RWPE2 (cell line): ENCODE results near the gene ZNRF3.
A peak's percentile ranks its signal among the peaks of the same experiment; 100 is the strongest.
"Not testable (repeated sequence)": the region's sequence is repeated elsewhere in the genome, so short reads cannot be mapped to it uniquely, and the experiment has no call there.

Experiments used
- ATAC-seq: fragments of 200-7000 bp; cut with Tn5 transposase; 3 replicates; pipeline ENCODE4 v1.9.1; 2021; ENCODE audit warnings: low read depth
- DNase-seq: peaks from one replicate; pipeline ENCODE4 v3.0.0-alpha.2; 2020; ENCODE audit warnings: low spot score
- H3K27ac ChIP-seq: fragments of 450-650 bp; 2 replicates; pipeline ENCODE4 v1.5.1; 2017; ENCODE audit warnings: mild to moderate bottlenecking; ENCODE audit not compliant: poor library complexity, severe bottlenecking
- H3K27me3 ChIP-seq: fragments of 250-450 bp; sonication (Bioruptor Pico); 2 replicates; pipeline ENCODE4 v1.5.1; 2021; ENCODE audit warnings: mild to moderate bottlenecking, moderate library complexity; ENCODE audit not compliant: insufficient read depth, poor library complexity, severe bottlenecking
- H3K36me3 ChIP-seq: fragments of 250-450 bp; sonication (Bioruptor Pico); 2 replicates; pipeline ENCODE4 v1.5.1; 2020; ENCODE audit warnings: low read depth, mild to moderate bottlenecking, moderate library complexity
- H3K4me1 ChIP-seq: fragments of 250-450 bp; sonication (Bioruptor Pico); 2 replicates; pipeline ENCODE4 v1.5.1; 2021; ENCODE audit warnings: mild to moderate bottlenecking, moderate library complexity; ENCODE audit not compliant: insufficient read depth, poor library complexity, severe bottlenecking
- H3K4me3 ChIP-seq: fragments of 250-450 bp; sonication (Bioruptor Pico); 2 replicates; pipeline ENCODE4 v1.5.1; 2021; ENCODE audit warnings: mild to moderate bottlenecking, moderate library complexity; ENCODE audit not compliant: severe bottlenecking
- H3K9me3 ChIP-seq: fragments of 250-450 bp; sonication (Bioruptor Pico); 2 replicates; pipeline ENCODE4 v1.5.1; 2021; ENCODE audit warnings: mild to moderate bottlenecking, moderate library complexity; ENCODE audit not compliant: severe bottlenecking
- TF ChIP-seq, protein P1 (sequence below): fragments of 450-650 bp; IDR thresholded peaks from one replicate; pipeline ENCODE4 v1.5.1; 2017; ENCODE audit warnings: mild to moderate bottlenecking, moderate library complexity; ENCODE audit not compliant: poor library complexity, severe bottlenecking

ZNRF3 gene

DNA sequence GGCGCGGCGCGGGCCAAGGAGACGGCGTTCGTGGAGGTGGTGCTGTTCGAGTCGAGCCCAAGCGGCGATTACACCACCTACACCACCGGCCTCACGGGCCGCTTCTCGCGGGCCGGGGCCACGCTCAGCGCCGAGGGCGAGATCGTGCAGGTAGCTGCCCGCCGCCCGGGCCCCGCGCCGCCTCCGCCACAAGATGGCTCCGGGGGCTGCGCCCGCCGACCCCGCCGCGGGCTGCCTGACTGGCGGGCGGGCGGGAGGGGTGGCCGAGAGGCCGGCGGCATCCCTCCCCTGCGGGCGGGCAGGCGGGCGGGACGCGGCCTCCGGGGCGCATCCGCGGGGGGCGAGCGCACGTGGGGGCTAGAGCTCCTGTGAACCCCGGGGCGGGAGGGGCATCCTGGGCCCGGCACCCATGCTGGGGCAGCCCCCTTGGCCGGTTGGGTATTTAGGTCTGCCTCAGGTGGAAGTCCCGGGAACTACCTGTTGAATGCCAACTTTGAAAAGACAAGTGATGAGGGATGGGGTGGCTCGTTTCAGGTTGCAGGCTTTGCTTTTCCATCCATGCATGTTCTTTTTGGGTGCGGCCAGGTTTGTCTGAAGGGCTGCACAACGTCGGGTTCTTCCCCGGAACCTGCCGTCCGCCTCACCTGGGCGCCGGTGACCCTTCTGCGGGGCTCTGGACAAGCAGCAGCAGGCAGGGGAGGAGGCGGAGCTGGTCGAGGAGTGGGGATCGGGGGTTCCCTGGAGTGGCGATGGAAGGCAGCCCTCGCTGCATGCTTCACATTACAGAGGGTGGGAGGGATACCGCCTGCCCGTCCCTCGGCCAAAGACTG is 760 bp downstream of the ZNRF3 start:
- Histone ChIP-seq H3K4me1 (peaks cover 4% of the 10 kb centered on the region), H3K27ac (peak overlapping the region; percentile 42), H3K36me3 (no peaks in the 10 kb centered on the region), H3K27me3 (no peaks in the 10 kb centered on the region), H3K9me3 (no peaks in the 10 kb centered on the region), H3K4me3 (peak overlapping the region; percentile 76)
- DNase-seq (no peak), ATAC-seq (peak; percentile 42)
- TF ChIP-seq, protein P1, sequence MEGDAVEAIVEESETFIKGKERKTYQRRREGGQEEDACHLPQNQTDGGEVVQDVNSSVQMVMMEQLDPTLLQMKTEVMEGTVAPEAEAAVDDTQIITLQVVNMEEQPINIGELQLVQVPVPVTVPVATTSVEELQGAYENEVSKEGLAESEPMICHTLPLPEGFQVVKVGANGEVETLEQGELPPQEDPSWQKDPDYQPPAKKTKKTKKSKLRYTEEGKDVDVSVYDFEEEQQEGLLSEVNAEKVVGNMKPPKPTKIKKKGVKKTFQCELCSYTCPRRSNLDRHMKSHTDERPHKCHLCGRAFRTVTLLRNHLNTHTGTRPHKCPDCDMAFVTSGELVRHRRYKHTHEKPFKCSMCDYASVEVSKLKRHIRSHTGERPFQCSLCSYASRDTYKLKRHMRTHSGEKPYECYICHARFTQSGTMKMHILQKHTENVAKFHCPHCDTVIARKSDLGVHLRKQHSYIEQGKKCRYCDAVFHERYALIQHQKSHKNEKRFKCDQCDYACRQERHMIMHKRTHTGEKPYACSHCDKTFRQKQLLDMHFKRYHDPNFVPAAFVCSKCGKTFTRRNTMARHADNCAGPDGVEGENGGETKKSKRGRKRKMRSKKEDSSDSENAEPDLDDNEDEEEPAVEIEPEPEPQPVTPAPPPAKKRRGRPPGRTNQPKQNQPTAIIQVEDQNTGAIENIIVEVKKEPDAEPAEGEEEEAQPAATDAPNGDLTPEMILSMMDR, result peak; percentile 31

DNA sequence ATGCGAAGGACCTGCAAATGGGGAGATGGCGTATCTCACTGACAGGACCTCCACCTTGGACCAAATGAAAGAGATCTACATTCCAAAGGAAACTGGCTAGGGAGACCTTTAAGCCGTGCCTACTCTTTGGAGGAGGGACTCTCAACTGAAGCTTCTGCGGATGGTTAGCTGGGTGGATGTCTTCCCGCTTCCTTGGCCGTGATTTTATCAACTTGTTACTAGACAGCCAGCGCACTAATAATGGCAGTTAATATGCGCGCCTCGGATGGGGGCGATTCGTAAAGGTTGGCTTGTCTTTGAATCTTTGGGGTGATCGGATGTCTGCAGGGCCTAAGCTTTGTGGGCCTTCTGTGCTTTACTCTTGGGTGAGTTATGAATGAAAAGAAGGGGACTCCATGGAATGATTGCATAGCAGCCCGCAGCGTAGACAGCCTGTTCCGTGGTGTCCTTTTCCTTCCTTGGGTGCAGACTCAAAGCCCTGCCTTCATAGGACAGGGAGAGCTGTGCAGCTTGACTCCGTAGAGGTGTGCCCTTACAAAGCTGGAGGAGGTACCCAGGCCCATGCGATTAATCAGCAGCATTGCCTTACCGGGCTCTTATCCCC is 1.5 kb downstream of the ZNRF3 start:
- ATAC-seq, result peak; percentile 44
- H3K9me3 ChIP-seq, result no peaks in the 10 kb centered on the region
- peak overlapping the region; percentile 42 for H3K27ac ChIP-seq
- no peaks in the 10 kb centered on the region for H3K27me3 ChIP-seq
- peaks cover 4% of the 10 kb centered on the region for H3K4me1 ChIP-seq
- no peaks in the 10 kb centered on the region for H3K36me3 ChIP-seq
- H3K4me3 ChIP-seq, result peak overlapping the region; percentile 76
- TF ChIP-seq, protein P1, result no peak
- DNase-seq, result no peak

DNA sequence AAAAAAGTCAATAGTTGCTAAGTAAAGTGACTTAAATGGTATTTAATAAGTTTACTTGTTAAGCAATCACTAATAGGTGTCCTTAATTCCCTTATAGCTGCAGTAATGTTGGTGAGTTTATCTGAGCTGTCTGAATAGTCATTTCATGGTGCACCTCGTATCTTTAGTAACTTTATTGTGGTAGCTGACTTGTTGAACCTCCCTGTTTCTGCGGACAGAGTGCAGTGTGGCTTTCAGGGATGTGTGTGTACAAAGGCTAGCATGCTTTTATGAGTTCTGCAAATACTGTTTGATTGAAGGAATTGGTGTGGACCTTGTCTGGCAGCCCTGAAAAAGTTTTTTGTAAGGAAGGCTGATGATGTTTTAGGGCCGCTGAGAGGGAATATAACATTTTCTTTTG is 2.6 kb downstream of the ZNRF3 start:
- no peaks in the 10 kb centered on the region for H3K9me3 ChIP-seq
- no peaks in the 10 kb centered on the region for H3K27me3 ChIP-seq
- no peak overlapping the region for H3K27ac ChIP-seq
- TF ChIP-seq, protein P1, result no peak
- DNase-seq (no peak), ATAC-seq (no peak)
- H3K4me3 ChIP-seq, result no peak overlapping the region
- H3K36me3 ChIP-seq, result no peaks in the 10 kb centered on the region
- H3K4me1 ChIP-seq, result peaks cover 4% of the 10 kb centered on the region

DNA sequence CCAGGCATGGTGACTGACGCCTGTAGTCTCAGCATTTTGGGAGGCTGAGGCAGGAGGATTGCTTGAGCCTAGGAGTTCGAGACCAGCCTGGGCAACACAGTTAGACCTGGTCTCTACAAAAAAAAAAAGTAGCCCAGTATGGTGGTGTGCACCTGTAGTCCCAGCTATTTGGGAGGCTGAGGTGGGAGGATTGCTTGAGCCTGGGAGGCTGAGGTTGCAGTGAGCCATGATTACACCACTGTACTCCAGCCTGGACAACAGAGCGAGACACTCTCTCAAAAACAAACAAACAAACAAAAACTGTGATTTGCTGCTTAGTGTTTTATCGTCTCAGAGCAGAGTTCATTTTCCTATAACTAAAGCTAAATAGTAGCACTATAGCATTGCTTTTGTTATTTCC is 3.3 kb downstream of the ZNRF3 start:
- not testable (repeated sequence) for DNase-seq, H3K27ac ChIP-seq, ATAC-seq, H3K4me1 ChIP-seq, H3K4me3 ChIP-seq, H3K27me3 ChIP-seq, H3K36me3 ChIP-seq, H3K9me3 ChIP-seq

DNA sequence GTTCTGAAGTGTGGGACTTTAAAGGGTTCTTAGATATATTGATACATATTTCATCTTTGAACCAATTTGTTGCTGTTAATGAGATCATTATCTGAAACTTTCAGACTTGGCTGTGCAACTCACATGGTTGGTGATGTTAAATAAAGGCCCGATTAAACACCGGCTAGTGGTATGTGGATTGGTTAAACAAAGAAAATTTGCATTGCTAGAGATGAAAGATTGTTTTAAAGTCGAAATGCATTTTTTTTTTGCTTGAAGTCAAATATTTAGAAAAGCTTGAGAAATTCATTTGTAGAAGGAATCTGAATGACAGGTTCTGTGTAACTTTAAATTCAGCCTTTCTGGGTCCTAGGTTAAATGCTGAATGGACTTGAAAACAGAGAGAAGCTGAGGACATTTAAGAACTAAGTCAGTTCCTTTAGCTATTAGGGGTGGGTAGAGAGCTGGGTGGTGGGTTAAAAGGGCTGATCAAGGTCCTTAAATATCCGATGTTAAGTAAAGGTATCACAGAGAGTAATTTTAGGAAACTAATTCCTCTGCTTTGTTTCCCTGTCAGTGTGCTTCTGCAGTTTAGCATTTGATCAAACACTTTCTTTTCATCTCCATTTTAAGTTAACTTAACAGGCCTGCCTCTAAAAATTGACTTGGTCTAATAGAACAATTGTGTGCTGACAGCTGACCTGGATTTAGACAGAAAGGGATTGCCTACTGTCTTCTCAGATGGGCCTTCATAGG is 4.5 kb downstream of the ZNRF3 start:
- Histone ChIP-seq H3K9me3 (no peaks in the 10 kb centered on the region), H3K27ac (no peak overlapping the region), H3K36me3 (no peaks in the 10 kb centered on the region), H3K4me1 (peaks cover 11% of the 10 kb centered on the region), H3K27me3 (no peaks in the 10 kb centered on the region), H3K4me3 (no peak overlapping the region)
- TF ChIP-seq, protein P1, result no peak
- ATAC-seq (no peak), DNase-seq (no peak)
